ENCODE measurements around the gene STPG1.

- TF ChIP-seq POLR2AphosphoS5 (IDR thresholded peaks at IDR 0.05; ENCODE audit: low read depth, low read length): no peak
- TF ChIP-seq TAF1 (IDR thresholded peaks at IDR 0.05; ENCODE audit: borderline replicate concordance, low read depth, low read length): no peak
These were observed 44.4 kb downstream of the STPG1 start for GRCh38 chr1:24369199-24369598.
